GM18907 (cell line): Measurements from ENCODE around the gene CPNE4.

ENCODE experiments used
- ATAC-seq: cut with Tn5 transposase; IDR thresholded peaks from one replicate; pipeline ENCODE4 v1.9.1; 2021; ENCODE audit warnings: mild to moderate bottlenecking, moderate library complexity; ENCODE audit not compliant: unreplicated experiment

Gene CPNE4

DNA sequence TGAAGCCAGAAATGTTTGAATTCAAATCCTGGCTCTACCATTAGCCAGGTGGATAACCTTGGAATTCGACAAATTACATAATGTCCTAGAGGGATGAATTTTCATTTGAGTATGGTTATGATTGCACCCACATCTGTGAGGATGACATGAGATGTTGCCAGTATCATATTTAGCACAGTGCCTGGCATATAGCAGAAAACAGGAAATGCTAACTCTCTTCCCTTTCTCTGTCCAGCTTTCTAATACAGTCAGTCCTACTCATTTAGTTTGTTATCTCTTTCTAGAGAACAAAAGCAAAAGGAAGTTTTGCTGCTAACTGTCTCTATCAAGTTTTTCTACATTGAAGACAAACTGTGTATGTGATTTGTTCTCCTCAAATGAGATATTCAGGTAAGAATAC, 231.7 kb downstream of the CPNE4 start:
- ATAC-seq: no peak

DNA sequence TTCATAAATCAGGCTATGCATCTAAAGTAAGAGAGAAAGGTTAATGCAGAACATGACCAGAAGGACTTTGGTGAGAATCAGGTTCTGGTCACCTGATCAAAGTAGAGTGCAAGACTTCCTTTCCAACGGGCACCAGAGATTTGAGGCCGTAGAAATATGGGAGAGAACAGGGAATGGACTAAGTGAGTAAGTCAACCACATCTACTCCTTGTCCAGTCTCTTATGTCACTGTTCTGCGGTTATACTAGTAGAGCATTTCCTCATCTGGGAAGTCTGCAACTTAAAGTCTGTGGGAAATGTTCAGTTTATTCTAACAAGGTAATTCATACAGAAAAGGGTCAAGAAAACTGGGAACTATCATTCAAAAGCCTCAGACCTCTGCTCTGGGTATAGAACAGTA, 232.8 kb downstream of the CPNE4 start:
- no peak for ATAC-seq

GRCh38 chr3:131801566-131801965, 233.2 kb downstream of the CPNE4 start:
- ATAC-seq: no peak

DNA sequence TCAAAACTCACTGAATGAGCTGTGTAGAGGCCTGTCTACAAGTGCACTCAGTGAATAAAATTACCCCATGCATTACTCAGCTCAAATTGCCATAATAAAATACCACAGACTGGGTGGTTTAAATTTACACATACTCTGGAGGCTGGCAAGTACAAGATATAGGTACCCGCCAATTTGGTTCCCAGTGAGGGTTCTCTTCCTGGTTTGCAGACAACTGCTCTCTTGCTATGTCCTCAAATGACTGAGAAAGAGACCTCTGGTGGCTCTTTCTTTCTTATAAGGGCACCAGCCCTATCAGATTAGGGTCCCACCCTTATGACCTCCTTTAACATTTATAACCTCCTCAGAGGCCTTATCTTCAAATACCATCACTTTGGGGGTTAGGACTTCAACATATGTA, 237.0 kb downstream of the CPNE4 start:
- ATAC-seq: no peak

- peak; percentile 69 for ATAC-seq
Observed at GRCh38 chr3:131796558-131797198, 238.1 kb downstream of the CPNE4 start.

GRCh38 chr3:131796111-131796510, 238.7 kb downstream of the CPNE4 start:
- peak; percentile 24 for ATAC-seq

GRCh38 chr3:131795390-131796090, 239.3 kb downstream of the CPNE4 start:
- peak; percentile 64 for ATAC-seq

DNA sequence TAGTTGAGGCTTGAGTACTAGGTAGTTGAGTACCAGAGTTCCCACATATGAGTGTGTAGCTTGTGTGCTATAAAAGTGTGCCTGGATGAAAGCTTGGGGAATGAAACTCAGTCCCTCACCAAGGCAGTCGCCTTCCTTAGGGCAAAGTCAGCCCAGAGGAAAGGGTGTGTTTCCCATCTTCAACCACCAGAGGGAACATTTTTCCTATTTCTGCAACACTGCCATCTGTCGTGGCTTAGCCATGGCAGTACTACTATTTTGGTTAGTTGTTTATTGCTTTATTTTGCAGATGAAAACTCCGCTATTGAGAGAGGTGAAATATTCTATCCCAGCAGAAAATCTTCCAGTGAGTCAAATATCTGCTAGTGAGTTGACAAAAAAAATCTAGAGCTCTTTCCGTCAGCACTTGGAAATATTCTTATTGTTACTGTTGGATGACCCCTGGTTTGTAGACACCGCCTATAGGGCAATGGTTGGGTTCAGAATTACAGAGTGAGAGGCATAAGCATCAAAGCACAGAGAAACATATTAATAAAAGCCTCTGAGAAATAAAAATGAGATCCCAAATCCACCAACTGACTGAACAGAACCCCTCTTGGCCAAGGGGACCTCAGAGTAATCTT, 239.9 kb downstream of the CPNE4 start:
- peak; percentile 71 for ATAC-seq

DNA sequence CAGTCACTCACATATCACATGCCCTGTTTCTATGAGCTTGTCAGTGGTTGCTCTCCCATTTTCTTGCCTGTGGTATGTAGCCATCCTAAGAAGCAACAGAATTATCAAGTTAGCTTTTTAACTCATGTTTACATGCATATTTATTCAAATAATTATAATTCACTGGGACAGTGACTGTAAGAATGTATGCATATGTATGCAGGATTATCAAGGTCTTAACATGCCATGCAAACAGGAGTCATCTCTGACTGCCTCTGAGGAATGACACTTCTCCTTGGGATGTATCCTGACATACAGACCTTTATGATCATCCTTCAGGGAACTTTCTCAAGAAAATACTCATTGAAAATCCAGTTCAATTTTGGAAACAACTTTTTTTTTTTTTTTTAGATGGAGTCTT, 240.9 kb downstream of the CPNE4 start:
- no peak for ATAC-seq

- ATAC-seq: no peak
Observed at GRCh38 chr3:131789188-131789587, 245.6 kb downstream of the CPNE4 start.

- ATAC-seq: no peak
Observed at GRCh38 chr3:131786386-131786785, 248.4 kb downstream of the CPNE4 start.

- no peak for ATAC-seq
Observed at GRCh38 chr3:131782751-131783150, 252.1 kb downstream of the CPNE4 start.

DNA sequence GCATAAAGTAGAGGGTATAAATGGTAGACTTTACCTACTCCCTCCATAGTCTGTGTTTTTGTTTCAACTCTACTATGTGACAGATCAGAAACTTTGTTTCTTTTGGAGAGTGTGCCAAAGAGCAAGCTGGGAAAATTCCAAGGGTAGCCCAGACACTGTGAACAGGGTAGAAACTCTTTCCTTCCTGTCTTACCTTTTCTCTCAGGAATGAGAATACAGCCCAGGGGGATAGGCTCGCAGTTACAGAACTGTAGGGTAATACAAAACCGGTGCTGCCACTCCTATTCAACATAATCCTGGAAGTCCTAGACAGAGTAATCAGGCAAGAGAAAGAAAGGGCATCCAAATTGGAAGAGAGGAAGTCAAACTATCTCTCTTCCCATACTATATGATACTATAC, 256.3 kb downstream of the CPNE4 start:
- ATAC-seq: no peak

DNA sequence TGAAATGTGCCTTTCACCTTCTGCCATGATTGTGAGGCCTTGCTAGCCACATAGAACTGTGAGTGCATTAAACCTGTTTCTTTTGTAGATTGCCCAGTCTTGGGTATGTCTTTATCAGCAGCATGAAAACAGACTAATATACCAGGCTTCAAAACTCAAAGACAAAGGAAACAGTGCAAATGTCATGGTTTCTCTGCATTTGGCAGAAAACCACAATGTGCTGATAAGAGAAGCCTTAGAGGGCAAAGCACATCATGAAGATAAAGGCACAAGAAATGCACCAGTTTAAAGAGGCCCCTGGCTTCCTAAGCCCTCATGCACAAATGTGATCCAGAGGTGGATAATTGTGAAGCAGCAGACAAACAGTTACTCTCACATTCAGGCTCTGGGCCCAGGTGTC, 259.2 kb downstream of the CPNE4 start:
- ATAC-seq: no peak

GRCh38 chr3:131772269-131773026, 262.4 kb downstream of the CPNE4 start:
- no peak for ATAC-seq

GRCh38 chr3:131762981-131763564, 271.7 kb downstream of the CPNE4 start:
- no peak for ATAC-seq

DNA sequence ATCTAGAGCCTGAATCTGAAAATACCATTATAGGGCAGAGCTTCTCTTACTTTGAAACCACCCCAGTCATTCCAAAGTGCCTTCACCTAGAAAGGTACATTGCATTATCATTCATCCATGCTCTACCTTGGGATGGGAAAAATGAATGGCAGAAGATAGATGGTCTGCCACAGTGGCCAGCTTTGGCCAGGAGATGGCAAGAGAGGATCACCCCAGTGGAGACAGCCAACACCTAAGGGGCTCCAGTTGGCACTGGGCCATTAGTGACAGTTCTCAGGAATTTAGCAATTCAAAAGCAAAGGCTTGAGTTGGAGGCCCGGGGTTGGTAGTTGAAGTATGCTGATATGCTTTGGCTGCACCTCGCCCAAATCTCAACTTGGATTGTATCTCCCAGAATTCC, 278.4 kb downstream of the CPNE4 start:
- ATAC-seq: no peak

DNA sequence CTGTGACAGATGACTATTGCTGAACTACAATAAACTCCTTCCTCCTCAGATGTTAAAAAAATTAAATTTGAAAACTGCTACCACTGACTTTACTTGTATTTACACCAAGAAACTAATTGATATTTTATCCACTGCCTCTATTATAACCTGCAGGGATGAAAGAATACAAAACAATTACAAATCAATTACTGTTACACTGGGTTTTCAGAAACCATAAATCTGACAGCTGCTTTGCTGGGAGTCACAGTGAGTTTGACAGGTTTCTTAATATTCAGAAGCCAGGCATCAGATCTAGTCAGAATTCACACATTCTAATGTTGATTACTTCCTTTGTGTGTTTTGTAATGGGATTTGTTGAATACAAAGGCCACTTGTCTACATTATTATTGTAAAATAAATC, 279.4 kb downstream of the CPNE4 start:
- ATAC-seq: no peak

DNA sequence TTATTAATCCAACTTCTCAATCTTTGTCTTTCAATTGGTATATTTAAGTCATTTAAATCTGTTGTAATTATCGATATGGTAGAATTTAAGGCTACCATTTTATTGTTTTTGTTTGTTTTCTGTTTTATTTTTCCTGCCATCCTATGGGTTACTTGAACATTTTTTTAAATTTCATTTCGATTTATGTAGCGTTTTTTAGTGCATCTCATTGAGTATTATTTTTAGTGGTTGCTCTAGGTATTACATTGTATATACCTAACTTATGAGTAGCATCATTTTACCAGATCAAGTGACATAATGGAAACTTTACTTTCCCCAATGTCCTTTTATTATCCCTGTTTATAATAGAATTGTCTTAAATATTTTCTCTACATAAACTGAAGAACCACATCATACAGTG, 284.6 kb downstream of the CPNE4 start:
- ATAC-seq: no peak

- ATAC-seq: no peak
Observed at GRCh38 chr3:131749826-131750225, 285.0 kb downstream of the CPNE4 start.

- ATAC-seq: no peak
Observed at GRCh38 chr3:131747466-131747865, 287.3 kb downstream of the CPNE4 start.
